ENCODE measurements around the gene SEC11C.

SEC11C gene

GRCh38 chr18:59145055-59145454, 5.4 kb downstream of the SEC11C start:
- no peak for DNase-seq

- DNase-seq, result no peak
Measured at GRCh38 chr18:59148192-59148591, 8.5 kb downstream of the SEC11C start.

GRCh38 chr18:59149007-59149406, 9.3 kb downstream of the SEC11C start:
- DNase-seq, result no peak

GRCh38 chr18:59149416-59149815, 9.7 kb downstream of the SEC11C start:
- DNase-seq, result no peak

- no peak for DNase-seq
Measured at GRCh38 chr18:59150236-59150635, 10.6 kb downstream of the SEC11C start.

GRCh38 chr18:59155153-59155552, 15.5 kb downstream of the SEC11C start:
- peak; percentile 15 for DNase-seq

GRCh38 chr18:59156316-59156715, 16.6 kb downstream of the SEC11C start:
- DNase-seq, result no peak

GRCh38 chr18:59159265-59159664, 19.6 kb downstream of the SEC11C start:
- no peak for DNase-seq

GRCh38 chr18:59159986-59160385, 20.3 kb downstream of the SEC11C start:
- DNase-seq, result no peak

GRCh38 chr18:59172664-59173249, 33.1 kb downstream of the SEC11C start:
- DNase-seq, result no peak

- DNase-seq, result no peak
Measured at GRCh38 chr18:59177485-59177884, 37.8 kb downstream of the SEC11C start.

GRCh38 chr18:59180150-59180845, 40.6 kb downstream of the SEC11C start:
- DNase-seq, result peak; percentile 80

- DNase-seq, result peak; percentile 40
Measured at GRCh38 chr18:59182673-59183072, 43.0 kb downstream of the SEC11C start.

GRCh38 chr18:59189008-59189407, 49.3 kb downstream of the SEC11C start:
- DNase-seq, result no peak

- DNase-seq, result no peak
Measured at GRCh38 chr18:59189746-59190145, 50.1 kb downstream of the SEC11C start.

- DNase-seq, result no peak
Measured at GRCh38 chr18:59196161-59196725, 56.6 kb downstream of the SEC11C start.

GRCh38 chr18:59197636-59198035, 58.0 kb downstream of the SEC11C start:
- no peak for DNase-seq

GRCh38 chr18:59198215-59198614, 58.5 kb downstream of the SEC11C start:
- DNase-seq, result no peak

GRCh38 chr18:59200787-59201186, 61.1 kb downstream of the SEC11C start:
- DNase-seq, result no peak

- DNase-seq, result no peak
Measured at GRCh38 chr18:59202258-59202820, 62.7 kb downstream of the SEC11C start.

- no peak for DNase-seq
Measured at GRCh38 chr18:59207506-59207905, 67.8 kb downstream of the SEC11C start.

Measured in fibroblast of skin of scalp (primary cell).